ENCODE measurements around the gene SMARCAD1.
A peak's percentile ranks its signal among the peaks of the same experiment; 100 is the strongest.
"Not testable (repeated sequence)": the region's sequence is repeated elsewhere in the genome, so short reads cannot be mapped to it uniquely, and the experiment has no call there.

SMARCAD1 gene

GRCh38 chr4:94235825-94236224 lies 28.2 kb downstream of the SMARCAD1 start:
- no peak for DNase-seq

- DNase-seq: no peak
Observed at GRCh38 chr4:94237271-94237670, 29.6 kb downstream of the SMARCAD1 start.

- DNase-seq: no peak
Observed at GRCh38 chr4:94238160-94238559, 30.5 kb downstream of the SMARCAD1 start.

- DNase-seq: no peak
Observed at GRCh38 chr4:94240384-94240783, 32.7 kb downstream of the SMARCAD1 start.

- DNase-seq: no peak
Observed at GRCh38 chr4:94244087-94244828, 36.6 kb downstream of the SMARCAD1 start.

GRCh38 chr4:94244829-94245185 lies 37.1 kb downstream of the SMARCAD1 start:
- no peak for DNase-seq

GRCh38 chr4:94251094-94251493 lies 43.4 kb downstream of the SMARCAD1 start:
- no peak for DNase-seq

- no peak for DNase-seq
Observed at GRCh38 chr4:94253036-94253435, 45.4 kb downstream of the SMARCAD1 start.

- DNase-seq: no peak
Observed at GRCh38 chr4:94256144-94256783, 48.6 kb downstream of the SMARCAD1 start.

- DNase-seq: peak in 1 of 3 experiments; percentile 9
Observed at GRCh38 chr4:94256828-94257227, 49.2 kb downstream of the SMARCAD1 start.

GRCh38 chr4:94262163-94263016 lies 54.7 kb downstream of the SMARCAD1 start:
- DNase-seq: no peak

- no peak for DNase-seq
Observed at GRCh38 chr4:94267037-94267436, 59.4 kb downstream of the SMARCAD1 start.

GRCh38 chr4:94271248-94271647 lies 63.6 kb downstream of the SMARCAD1 start:
- DNase-seq: no peak

GRCh38 chr4:94274912-94275311 lies 67.2 kb downstream of the SMARCAD1 start:
- DNase-seq: no peak

- no peak for DNase-seq
Observed at GRCh38 chr4:94276204-94276603, 68.5 kb downstream of the SMARCAD1 start.

GRCh38 chr4:94277534-94277933 lies 69.9 kb downstream of the SMARCAD1 start:
- DNase-seq: no peak

GRCh38 chr4:94278781-94279180 lies 71.1 kb downstream of the SMARCAD1 start:
- no peak for DNase-seq

GRCh38 chr4:94284889-94285288 lies 77.2 kb downstream of the SMARCAD1 start:
- DNase-seq: no peak

- peak in 1 of 3 experiments; percentile 60 for DNase-seq
Observed at GRCh38 chr4:94285666-94286065, 78.0 kb downstream of the SMARCAD1 start.

- no peak for DNase-seq
Observed at GRCh38 chr4:94290245-94290644, 82.6 kb downstream of the SMARCAD1 start.

- DNase-seq: not testable (repeated sequence)
Observed at GRCh38 chr4:94293981-94294380, 86.3 kb downstream of the SMARCAD1 start.

GRCh38 chr4:94295473-94295872 lies 87.8 kb downstream of the SMARCAD1 start:
- DNase-seq: not testable (repeated sequence)

GRCh38 chr4:94298725-94299252 lies 91.1 kb downstream of the SMARCAD1 start:
- peak in 1 of 3 experiments; percentile 27 for DNase-seq
